22Rv1 (cell line): Measurements from ENCODE around the gene NLRC4.

ENCODE experiments used
- CTCF ChIP-seq: fragments of 450-650 bp; IDR thresholded peaks from 2 replicates; pipeline ENCODE4 v1.5.1; 2017; ENCODE audit warnings: mild to moderate bottlenecking
- ZFX ChIP-seq: fragments of 450-650 bp; IDR thresholded peaks from 2 replicates; pipeline ENCODE4 v1.6.1; 2017; ENCODE audit warnings: antibody characterized with exemption, borderline replicate concordance

DNA sequence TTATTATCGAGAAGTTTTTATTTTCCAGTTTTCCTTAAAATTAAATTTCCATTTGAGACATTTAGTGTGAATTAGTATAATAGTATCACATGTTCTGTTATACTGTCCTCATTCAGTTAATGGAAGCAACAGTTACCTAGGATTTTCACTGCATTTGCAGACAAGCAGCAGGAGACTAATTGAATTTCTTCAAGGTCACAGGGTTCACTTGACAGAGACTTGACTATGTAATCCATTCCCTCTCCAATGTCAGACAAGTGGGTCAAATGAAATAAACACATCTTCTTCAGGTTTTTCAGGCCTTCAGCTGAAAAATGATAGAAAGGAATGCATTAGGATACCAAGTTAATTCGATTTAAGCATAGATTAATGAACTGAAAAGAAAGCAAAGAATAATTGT, 26.7 kb downstream of the NLRC4 start:
- TF ChIP-seq CTCF (no peak), ZFX (no peak)
